GM18520 (cell line): ENCODE data around the gene ARSG.
"Not testable (repeated sequence)": the region's sequence is repeated elsewhere in the genome, so short reads cannot be mapped to it uniquely, and the experiment has no call there.

Source experiments
- ATAC-seq: cut with Tn5 transposase; IDR thresholded peaks from one replicate; pipeline ENCODE4 v1.9.1; 2021; ENCODE audit not compliant: unreplicated experiment

ARSG gene

GRCh38 chr17:68276339-68276738, 15.0 kb upstream of the ARSG start:
- not testable (repeated sequence) for ATAC-seq

- no peak for ATAC-seq
Measured at GRCh38 chr17:68277807-68278206, 13.5 kb upstream of the ARSG start.

DNA sequence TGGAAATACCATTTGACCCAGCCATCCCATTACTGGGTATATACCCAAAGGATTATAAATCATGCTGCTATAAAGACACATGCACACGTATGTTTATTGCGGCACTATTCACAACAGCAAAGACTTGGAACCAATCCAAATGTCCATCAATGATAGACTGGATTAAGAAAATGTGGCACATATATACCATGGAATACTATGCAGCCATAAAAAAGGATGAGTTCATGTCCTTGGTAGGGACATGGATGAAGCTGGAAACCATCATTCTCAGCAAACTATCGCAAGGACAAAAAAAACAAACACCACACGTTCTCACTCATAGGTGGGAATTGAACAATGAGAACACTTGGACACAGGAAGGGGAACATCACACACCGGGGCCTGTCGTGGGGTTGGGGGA, 9.3 kb upstream of the ARSG start:
- not testable (repeated sequence) for ATAC-seq

DNA sequence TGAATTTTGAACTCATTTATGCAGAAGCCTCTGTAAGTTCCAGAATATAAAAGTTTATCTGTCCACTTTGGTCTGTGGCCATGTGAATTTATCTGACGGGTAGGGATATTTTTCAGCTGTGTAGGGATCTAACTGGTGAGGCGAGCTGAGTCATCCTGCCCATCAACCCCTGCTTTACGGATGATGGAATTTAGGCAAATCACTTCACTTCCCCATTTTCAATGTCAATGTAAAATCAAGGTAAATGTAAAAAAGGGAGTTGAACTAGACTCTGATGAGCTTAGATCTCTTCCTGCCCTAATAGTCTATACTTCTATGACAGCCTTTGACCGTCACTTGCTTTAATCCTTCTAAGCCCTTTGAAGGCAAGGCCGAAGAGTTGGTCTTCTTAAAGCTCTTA, 2.9 kb upstream of the ARSG start:
- no peak for ATAC-seq

DNA sequence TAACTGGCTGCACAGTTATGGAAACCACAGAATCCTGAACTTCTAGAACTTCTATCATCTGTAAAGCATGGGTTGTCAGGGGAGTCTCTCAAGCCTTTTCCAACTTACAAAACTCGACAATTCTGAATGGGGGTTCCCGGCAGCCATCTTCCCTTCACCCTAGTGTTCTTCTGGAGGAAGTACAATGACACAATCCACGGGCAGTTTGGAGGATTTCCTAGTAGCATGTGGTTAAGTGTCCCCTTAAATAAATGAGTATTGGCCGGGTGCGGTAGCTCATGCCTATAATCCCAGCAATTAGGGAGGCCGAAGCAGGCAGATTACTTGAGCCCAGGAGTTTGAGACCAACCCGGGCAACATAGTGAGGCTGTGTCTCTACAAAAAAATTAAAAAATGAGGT, 2.5 kb upstream of the ARSG start:
- no peak for ATAC-seq

DNA sequence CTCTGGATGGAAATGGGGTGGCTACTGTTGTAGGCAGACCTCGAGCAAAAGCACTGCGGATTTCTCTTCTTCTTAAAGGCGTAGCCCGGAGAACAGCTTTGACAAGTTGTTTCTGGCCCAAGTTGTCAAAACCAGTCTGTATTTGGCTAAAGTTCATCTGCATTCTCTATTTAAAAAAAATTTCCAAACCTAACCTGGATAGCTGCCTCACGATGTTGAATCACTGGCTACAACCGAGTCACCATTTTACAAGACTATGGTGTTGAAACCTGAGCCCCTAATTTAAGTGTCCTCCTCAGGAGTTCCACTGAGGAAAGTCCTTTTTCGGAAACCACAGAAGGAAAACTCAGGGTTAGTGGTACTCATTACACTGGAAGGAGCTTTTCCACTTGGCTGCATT, 1.8 kb upstream of the ARSG start:
- no peak for ATAC-seq

- no peak for ATAC-seq
Measured at GRCh38 chr17:68289936-68290267, 1.4 kb upstream of the ARSG start.

- ATAC-seq = no peak
Measured at GRCh38 chr17:68290268-68290954, 884 bp upstream of the ARSG start.

DNA sequence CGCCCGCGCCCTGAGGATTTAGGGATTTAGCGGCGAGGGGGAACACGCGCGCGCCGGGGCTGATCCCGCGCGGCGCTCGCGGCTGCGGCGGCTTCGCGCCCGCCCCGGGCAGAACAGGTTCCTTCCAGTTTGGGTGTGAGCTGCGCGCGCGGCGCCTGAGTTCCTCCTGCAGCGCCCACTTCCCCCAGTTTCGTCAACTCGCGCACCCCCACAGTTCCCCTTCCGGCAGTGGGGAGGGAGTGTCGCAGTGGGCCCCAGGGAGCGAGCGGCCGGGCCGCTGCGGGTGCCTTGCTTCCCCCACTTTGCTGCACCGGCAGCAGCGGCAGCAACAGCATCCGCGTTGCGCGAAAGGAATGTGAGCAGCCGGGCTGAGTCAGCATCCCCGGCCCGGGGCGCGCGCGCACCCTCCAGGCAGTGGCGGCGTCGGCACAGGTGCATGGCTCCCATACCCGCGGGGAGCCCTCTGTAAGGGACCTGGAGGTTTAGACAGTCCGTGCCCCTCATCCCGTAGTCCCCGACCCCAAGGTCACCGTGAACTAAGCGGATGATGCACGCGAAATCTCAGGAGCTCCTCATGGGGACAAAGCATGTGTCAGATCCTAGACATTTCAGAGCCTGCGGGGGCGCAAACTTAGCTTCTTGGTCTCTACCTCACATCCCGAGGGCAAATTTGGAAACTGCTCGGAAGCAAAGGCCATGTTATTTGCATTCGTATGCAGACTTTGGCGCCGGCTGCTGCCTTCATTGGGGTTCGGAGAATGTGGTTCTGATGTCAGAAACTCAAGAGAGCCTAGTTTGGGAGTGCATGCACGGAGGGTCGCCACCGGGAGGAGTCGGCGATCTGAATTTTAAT, 767 bp downstream of the ARSG start:
- ATAC-seq = peak; percentile 36

- ATAC-seq = no peak
Measured at GRCh38 chr17:68292689-68293040, 1.4 kb downstream of the ARSG start.

DNA sequence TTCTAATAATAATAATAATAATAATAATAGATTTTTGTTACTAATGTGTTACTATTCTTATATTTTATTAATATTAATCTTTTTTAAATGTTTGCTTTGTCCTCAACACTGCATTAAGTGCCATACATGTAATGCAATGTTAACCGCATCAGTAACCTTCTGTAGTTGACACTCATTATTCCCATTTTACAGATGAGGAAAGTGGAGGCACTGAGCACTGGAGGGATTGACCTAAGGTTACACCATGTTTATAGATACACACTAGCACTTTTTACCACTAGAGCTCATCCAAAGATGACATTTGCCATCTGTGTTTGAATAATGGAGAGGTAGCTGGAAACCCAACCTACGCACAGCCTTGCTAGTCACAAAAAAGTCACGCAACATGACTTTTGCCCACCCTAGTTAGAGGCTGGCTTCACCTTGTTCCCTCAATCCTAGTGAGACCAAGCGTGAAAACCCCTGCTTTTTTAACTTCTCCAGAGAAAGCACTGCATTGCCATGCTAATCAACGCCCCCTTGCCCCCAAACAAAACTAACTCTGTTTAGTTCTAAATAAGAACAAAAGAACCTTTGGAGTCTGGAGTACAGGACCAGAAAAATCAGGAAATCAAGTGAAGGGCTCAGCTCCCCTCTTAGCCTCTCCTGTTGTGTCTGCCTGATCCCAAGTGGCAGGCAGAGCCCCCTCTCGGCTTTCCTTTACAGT, 2.3 kb downstream of the ARSG start:
- no peak for ATAC-seq

DNA sequence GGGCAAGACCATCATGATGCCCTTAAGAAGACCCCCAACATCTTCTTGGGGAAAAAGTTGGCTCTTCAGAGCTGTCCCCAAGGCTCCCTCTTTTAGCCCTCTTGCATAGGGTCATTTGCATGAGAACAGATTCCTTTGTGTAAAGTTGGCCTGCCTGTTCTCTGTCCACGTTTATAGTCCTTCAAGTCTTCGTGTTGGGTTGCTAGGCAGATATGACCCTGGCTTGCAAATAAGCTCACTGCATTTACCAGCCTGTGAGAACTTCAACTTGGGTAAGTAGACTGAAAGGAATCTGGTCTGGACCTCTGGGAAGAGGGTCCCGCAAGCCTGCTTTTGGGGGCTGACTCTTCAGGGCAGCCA, 2.9 kb downstream of the ARSG start:
- no peak for ATAC-seq

DNA sequence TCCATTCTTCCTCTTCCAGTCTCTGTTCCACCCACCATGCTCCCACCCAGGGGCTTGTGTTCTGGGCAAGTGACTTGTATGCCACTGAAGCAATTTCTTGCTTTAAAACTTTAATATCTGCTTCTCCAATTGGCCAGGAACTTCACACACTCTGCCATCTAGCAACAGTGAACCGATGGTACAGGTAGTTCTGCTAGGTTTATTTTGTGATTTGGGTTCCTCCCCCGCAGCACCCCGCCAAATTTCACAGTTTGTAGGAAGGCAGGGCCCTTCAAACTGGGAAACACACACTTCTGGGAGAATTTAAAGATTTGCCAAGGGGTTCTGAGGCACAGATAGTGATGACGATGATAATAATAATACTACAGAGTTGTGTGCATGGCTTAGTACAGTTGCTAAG, 3.3 kb downstream of the ARSG start:
- no peak for ATAC-seq

GRCh38 chr17:68295086-68295485, 3.8 kb downstream of the ARSG start:
- ATAC-seq = no peak

DNA sequence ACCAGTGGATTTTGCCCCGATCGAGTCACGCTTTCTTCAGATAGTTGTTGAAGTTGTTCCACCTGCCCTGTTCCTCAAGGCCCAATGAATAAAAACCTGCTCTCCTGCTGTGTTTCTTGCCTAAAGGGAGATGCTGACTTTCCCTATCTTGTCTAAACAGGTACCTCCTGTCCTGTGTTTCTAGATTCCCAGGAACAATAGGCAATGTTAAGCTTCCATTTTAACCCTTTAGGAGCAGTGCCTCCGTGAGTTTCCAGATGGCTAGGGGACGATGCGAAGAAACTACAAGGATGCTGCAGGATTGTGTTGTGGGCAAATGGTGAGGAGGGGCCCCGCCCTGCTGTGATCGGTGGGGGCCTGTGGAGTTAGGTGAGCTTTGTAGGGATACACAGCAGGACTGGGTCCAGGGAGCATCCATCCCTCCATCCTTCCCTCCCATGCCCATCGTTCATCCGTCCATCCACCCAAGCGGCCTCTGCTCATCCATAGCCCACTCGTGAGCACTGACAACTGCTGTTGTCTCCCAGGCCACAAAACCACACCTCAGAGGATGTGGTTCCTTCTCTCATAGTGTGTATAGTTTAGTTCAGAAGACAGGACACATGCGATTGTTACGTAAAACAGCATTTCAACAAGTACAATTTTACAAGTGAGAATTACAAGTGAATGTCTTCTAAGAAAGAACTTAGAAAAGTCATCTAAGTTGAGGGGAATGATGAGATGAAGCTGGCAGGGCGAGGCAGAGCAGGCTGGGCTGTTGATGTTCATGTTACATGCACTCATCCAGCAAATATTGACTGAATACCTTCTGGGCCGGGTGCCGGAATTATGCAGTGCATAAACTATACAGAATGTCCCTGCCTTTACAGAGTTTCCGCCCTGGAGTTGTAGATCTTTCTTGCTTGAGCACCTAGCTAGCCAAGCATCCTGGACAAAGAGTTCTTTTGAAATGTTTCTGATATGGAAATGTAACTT, 5.2 kb downstream of the ARSG start:
- ATAC-seq = no peak

DNA sequence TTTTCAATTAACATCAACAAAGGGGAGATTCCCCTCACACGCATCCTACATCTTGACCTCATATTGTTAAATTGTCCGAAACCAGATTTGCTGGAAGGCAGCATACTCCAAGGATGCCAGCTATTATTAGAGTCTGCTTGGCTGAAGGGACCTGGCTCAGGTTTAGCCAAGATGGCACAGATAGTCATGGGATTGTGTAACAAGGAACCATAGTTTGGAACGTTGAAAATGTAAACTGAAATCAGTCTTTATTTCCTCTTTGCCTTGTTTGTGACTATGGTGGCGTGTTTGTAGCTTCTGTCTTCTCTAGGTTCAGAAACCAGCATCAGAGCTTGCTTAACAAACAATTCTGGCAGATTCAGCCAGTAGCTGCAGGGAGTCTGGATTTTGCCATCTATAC, 5.9 kb downstream of the ARSG start:
- ATAC-seq = no peak

DNA sequence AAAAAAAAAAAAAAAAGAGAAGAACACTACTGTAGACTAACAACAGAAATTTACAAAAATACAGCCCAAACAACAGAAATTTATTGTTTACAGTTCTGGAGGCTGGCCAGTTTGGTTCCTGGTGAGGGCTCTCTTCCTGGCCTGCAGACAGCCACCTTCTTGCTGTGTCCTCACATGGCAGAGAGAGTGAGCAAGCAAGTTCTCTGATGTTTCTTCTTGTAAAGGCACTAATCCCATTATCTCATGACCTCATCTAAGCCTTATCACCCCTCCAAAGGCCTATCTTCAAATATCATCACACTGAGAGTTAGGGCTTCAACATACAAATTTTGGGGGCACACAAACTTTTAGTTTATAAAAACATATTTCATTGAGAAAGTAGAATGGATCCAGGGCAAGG, 7.3 kb downstream of the ARSG start:
- no peak for ATAC-seq

- ATAC-seq = no peak
Measured at GRCh38 chr17:68299817-68300216, 8.5 kb downstream of the ARSG start.

DNA sequence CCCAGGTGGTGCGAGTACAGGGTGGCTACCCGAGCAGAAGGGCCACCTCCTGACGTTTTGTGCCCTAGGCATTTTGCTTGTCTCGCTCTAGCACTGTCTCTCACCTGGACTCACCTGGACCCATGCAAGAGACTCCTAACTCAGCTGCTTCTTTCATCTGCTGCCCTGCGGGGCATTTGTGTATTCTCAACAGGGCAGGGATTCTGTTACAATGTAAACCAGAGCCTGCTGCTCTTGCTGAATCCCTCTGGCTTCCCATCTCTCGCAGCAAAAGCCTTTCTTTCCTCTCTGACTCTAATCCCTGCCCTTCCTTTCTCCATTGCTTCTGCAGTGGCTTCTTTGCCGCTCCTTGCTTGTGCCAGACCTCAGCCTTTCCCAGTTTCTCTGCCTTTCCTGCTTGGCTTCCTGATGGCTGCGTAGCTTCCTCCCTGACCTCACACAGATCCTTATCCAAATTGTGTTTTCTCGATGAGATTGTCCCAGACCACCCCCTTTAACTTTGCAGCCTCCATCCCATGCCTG, 10.2 kb downstream of the ARSG start:
- no peak for ATAC-seq

GRCh38 chr17:68302066-68302564, 10.8 kb downstream of the ARSG start:
- ATAC-seq = no peak

DNA sequence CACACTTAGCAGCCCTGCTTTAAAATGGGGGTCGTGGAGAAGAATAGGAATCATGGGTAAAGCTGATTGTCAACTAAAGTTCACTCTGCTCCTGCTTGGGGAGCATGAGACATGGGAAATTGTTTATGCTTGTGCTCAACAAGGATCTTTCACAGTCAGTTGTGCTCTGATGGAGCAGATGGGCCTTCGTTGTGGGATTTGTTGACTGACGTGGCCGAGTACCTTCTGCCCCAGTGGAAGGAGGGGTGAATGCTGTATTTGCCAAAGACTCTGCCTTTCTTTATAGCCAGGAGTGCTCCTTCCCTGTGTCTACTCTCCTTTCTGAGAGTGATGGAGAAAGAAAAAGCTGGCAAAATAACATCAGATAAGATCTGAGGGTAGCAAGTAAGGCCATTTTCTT, 11.4 kb downstream of the ARSG start:
- ATAC-seq = no peak
